HFFc6 (cell line): ENCODE results near the gene SOX12. TPM values are rescaled to one million over a fixed set of nuclear protein-coding genes. Genes with fewer than 3 reads are reported as not detected.
A peak's percentile ranks its signal among the peaks of the same experiment; 100 is the strongest.

ENCODE experiments used
- DNase-seq: peaks from one replicate; pipeline ENCODE4 v3.0.0-alpha.2; 2018
- H3K27ac Mint-ChIP-seq: 2 replicates; pipeline ENCODE4 v1.8.0; 2020; ENCODE audit warnings: mild to moderate bottlenecking, mixed read lengths
- H3K27me3 Mint-ChIP-seq: 2 replicates; pipeline ENCODE4 v1.8.0; 2021; ENCODE audit warnings: mild to moderate bottlenecking, moderate library complexity, mixed read lengths; ENCODE audit not compliant: insufficient read depth
- H3K36me3 Mint-ChIP-seq: 2 replicates; pipeline ENCODE4 v1.8.0; 2021; ENCODE audit warnings: low read depth, mixed read lengths
- H3K4me1 Mint-ChIP-seq: 2 replicates; pipeline ENCODE4 v1.8.0; 2020; ENCODE audit warnings: low read depth, mixed read lengths
- H3K4me3 Mint-ChIP-seq: 2 replicates; pipeline ENCODE4 v1.8.0; 2020; ENCODE audit warnings: mild to moderate bottlenecking, moderate library complexity, mixed read lengths
- H3K9me3 Mint-ChIP-seq: 2 replicates; pipeline ENCODE4 v1.8.0; 2020; ENCODE audit warnings: mild to moderate bottlenecking, mixed read lengths
- total RNA-seq, 6 experiments: library from RNA; stranded (reverse); fragmentation: NEBNext Ultra II Directional; extraction: Animal tissue kit (Norgen Biotek cat#: 25700); gene quantifications; 2 replicates in 1 of 6; 3 replicates in 5 of 6; pipeline ENCODE4 v1.2.3, GENCODE V29; 2021
- TF ChIP-seq, protein P1 (sequence below): fragments of 200-600 bp; sonication (generic); IDR thresholded peaks from 2 replicates; pipeline ENCODE4 v1.5.0; 2021; ENCODE audit warnings: antibody characterized with exemption, mild to moderate bottlenecking

SOX12 gene
- total RNA-seq, 6 experiments from 2014 or later = 24.5 to 26.3 (median 25.0) TPM

GRCh38 chr20:298776-299391 is 26.5 kb upstream of the SOX12 start:
- peak overlapping the region; percentile 92 for H3K27ac Mint-ChIP-seq
- H3K27me3 Mint-ChIP-seq = no peaks in the 10 kb centered on the region; the same call in 1 of the 2 replicates

GRCh38 chr20:300345-300990 is 24.9 kb upstream of the SOX12 start:
- Mint-ChIP-seq H3K4me3 (peak overlapping the region; percentile 100), H3K36me3 (peaks cover 23% of the 10 kb centered on the region), H3K27ac (peak overlapping the region; percentile 15), H3K27me3 (no peaks in the 10 kb centered on the region; the same call in 1 of the 2 replicates), H3K4me1 (peaks cover 50% of the 10 kb centered on the region), H3K9me3 (no peaks in the 10 kb centered on the region)
- TF ChIP-seq, protein P1, sequence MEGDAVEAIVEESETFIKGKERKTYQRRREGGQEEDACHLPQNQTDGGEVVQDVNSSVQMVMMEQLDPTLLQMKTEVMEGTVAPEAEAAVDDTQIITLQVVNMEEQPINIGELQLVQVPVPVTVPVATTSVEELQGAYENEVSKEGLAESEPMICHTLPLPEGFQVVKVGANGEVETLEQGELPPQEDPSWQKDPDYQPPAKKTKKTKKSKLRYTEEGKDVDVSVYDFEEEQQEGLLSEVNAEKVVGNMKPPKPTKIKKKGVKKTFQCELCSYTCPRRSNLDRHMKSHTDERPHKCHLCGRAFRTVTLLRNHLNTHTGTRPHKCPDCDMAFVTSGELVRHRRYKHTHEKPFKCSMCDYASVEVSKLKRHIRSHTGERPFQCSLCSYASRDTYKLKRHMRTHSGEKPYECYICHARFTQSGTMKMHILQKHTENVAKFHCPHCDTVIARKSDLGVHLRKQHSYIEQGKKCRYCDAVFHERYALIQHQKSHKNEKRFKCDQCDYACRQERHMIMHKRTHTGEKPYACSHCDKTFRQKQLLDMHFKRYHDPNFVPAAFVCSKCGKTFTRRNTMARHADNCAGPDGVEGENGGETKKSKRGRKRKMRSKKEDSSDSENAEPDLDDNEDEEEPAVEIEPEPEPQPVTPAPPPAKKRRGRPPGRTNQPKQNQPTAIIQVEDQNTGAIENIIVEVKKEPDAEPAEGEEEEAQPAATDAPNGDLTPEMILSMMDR = no peak
- no peak for DNase-seq

More at GRCh38 chr20:298776-299391, 26.5 kb upstream of the SOX12 start:
- Mint-ChIP-seq H3K9me3 (no peaks in the 10 kb centered on the region), H3K36me3 (peaks cover 23% of the 10 kb centered on the region), H3K4me3 (peak overlapping the region; percentile 100), H3K4me1 (peaks cover 50% of the 10 kb centered on the region)
- TF ChIP-seq, protein P1 = no peak
- no peak for DNase-seq

DNA sequence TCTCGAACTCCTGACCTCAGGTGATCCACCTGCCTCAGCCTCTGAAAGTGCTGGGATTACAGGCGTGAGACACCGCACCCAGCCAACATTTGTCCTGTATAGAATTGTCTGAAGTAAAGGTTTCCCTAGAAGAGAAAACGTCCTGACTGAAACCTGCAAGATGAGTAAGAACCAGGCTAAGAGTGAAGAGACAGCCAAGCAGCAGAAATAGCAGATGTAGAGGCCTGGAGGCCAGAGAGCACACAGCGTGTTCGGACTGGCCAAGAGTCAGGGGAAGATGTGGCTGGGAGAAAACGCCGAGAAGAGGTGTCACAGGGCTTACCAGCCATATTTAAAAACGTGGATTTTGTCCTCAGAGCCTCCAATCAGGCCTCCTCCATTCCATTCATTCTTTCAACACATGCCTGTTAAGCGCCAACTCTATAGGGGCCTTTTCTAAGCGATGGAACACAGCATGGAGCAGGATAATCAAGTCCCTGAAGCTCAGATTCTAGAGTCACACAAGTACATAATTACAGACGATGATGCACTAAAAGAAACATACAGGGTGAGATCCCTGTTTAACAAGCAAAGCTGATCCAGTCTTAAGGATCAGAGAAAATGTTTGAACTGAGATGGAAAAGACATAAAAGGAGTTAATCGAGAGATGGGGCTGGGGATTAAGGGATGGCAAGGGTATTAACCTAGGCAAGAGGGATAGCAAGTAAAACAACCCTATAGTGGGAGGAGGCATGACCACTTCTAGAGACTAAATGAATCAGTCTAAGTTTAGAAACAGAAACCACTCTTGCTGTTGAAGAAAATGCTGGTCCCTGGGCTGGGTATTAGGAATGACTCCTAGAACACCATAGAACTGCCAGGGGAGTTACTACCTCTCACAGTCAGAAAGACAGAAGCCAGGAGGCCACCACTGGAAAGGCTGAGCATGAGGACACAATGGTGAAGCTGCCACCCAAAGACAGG is 23.2 kb upstream of the SOX12 start:
- Mint-ChIP-seq H3K4me3 (no peak overlapping the region), H3K27me3 (no peaks in the 10 kb centered on the region; the same call in 1 of the 2 replicates), H3K27ac (no peak overlapping the region), H3K4me1 (peaks cover 35% of the 10 kb centered on the region), H3K9me3 (no peaks in the 10 kb centered on the region), H3K36me3 (peaks cover 23% of the 10 kb centered on the region)
- TF ChIP-seq, protein P1 = no peak
- no peak for DNase-seq

- peaks cover 2% of the 10 kb centered on the region; the same call in 1 of the 2 replicates for H3K27me3 Mint-ChIP-seq
- no peak for DNase-seq
- no peak overlapping the region for H3K27ac Mint-ChIP-seq
- H3K36me3 Mint-ChIP-seq = no peaks in the 10 kb centered on the region; the same call in 1 of the 2 replicates
- H3K9me3 Mint-ChIP-seq = no peaks in the 10 kb centered on the region
- no peak overlapping the region for H3K4me3 Mint-ChIP-seq
- TF ChIP-seq, protein P1 = no peak
- H3K4me1 Mint-ChIP-seq = peaks cover 44% of the 10 kb centered on the region
Observed at GRCh38 chr20:305745-306144, 19.6 kb upstream of the SOX12 start.

DNA sequence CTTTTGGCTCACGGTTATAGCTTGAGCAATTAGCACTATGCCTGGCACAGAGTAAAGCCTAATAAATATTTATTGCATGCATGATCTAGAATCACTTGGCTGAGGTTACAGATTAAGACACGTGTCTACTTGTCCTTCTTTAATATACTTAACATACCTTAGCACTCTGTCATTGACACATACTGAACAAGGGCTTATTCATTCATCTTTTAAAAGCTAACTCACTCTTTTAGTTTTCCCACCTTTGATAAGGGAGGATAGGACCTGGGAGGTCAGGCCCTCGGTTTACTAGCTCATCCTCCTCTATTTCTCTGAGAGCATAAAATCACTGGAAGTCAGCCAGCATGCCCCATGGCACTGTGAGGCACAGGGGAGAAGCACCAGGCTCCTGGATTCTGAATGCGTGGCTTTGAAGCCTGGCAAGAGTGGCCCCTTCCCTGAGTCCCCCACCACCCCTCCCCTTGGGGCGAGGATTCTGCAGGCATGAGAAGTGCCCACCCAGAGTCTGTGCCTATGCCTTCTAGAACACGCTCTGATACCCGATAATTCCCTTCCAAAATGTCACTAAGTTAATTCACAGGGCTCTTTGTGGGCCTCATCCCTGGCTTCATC is 16.8 kb upstream of the SOX12 start:
- peaks cover 5% of the 10 kb centered on the region; the same call in 1 of the 2 replicates for H3K27me3 Mint-ChIP-seq
- TF ChIP-seq, protein P1 = no peak
- no peak for DNase-seq
- H3K36me3 Mint-ChIP-seq = no peaks in the 10 kb centered on the region
- peaks cover 38% of the 10 kb centered on the region for H3K4me1 Mint-ChIP-seq
- H3K27ac Mint-ChIP-seq = 0 out of 2 replicates have a peak overlapping the region, but pooled peaks have one; percentile 90
- H3K9me3 Mint-ChIP-seq = no peaks in the 10 kb centered on the region
- no peak overlapping the region for H3K4me3 Mint-ChIP-seq
